ENCODE results near the gene MAP3K3. TPM values are rescaled to one million over a fixed set of nuclear protein-coding genes. Genes with fewer than 3 reads are reported as not detected.

The MAP3K3 gene
- total and polyA plus RNA-seq, 9 of the 15 experiments (the other 6 are each of a cell fraction or from before 2014, with no cell fraction given), result 0.69 to 16.5 (median 12.1) TPM

DNA sequence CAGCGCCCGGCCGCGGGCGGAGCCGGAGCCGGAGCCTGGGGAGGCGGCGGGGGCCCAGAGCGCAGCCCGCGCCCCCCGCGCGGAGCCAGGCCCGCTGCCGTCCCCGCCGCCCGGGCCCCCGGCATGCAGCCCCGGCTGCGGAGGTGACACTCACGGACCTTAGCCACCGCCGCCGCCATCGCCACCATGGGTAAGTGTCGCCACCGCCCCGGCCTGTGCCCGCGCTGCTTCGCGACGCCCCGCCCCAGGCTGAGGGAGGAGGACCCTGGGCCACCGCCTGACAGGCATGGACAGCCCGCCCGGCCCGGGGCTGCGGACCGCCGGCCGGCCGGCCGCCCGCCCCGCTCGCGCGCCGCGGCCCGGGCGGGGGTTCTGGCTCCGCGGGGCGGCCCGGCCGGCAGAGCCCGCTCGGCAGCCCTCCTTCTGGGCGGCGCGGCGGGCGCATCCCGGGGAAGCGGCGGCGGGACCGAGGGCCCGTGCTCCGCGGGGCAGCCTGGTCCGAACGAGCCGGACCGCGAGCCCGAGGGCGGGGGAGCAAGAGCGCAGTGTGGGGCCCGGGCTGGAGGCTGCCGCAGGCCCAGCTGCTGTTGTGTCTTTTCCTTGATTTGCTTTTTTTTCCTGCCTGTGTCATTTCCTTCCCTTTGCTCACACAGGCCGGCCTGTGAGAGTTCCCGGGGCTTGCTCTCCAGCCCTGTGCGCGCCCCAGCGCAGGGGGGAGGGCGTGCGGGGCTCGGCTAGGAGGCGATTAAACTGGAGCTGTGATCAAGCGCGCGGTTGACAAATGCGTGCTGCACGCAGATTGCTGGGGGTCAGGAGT, 565 bp downstream of the MAP3K3 start (continued):
- TF ChIP-seq, protein P1, sequence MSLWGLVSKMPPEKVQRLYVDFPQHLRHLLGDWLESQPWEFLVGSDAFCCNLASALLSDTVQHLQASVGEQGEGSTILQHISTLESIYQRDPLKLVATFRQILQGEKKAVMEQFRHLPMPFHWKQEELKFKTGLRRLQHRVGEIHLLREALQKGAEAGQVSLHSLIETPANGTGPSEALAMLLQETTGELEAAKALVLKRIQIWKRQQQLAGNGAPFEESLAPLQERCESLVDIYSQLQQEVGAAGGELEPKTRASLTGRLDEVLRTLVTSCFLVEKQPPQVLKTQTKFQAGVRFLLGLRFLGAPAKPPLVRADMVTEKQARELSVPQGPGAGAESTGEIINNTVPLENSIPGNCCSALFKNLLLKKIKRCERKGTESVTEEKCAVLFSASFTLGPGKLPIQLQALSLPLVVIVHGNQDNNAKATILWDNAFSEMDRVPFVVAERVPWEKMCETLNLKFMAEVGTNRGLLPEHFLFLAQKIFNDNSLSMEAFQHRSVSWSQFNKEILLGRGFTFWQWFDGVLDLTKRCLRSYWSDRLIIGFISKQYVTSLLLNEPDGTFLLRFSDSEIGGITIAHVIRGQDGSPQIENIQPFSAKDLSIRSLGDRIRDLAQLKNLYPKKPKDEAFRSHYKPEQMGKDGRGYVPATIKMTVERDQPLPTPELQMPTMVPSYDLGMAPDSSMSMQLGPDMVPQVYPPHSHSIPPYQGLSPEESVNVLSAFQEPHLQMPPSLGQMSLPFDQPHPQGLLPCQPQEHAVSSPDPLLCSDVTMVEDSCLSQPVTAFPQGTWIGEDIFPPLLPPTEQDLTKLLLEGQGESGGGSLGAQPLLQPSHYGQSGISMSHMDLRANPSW (CRISPR knock-in tag; IDR thresholded peaks at IDR 0.05), result no peak
- TF ChIP-seq, protein P2, sequence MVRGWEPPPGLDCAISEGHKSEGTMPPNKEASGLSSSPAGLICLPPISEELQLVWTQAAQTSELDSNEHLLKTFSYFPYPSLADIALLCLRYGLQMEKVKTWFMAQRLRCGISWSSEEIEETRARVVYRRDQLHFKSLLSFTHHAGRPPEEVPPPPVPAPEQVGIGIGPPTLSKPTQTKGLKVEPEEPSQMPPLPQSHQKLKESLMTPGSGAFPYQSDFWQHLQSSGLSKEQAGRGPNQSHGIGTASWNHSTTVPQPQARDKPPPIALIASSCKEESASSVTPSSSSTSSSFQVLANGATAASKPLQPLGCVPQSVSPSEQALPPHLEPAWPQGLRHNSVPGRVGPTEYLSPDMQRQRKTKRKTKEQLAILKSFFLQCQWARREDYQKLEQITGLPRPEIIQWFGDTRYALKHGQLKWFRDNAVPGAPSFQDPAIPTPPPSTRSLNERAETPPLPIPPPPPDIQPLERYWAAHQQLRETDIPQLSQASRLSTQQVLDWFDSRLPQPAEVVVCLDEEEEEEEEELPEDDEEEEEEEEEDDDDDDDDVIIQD (CRISPR knock-in tag; IDR thresholded peaks at IDR 0.05), result no peak
- TF ChIP-seq, protein P3, sequence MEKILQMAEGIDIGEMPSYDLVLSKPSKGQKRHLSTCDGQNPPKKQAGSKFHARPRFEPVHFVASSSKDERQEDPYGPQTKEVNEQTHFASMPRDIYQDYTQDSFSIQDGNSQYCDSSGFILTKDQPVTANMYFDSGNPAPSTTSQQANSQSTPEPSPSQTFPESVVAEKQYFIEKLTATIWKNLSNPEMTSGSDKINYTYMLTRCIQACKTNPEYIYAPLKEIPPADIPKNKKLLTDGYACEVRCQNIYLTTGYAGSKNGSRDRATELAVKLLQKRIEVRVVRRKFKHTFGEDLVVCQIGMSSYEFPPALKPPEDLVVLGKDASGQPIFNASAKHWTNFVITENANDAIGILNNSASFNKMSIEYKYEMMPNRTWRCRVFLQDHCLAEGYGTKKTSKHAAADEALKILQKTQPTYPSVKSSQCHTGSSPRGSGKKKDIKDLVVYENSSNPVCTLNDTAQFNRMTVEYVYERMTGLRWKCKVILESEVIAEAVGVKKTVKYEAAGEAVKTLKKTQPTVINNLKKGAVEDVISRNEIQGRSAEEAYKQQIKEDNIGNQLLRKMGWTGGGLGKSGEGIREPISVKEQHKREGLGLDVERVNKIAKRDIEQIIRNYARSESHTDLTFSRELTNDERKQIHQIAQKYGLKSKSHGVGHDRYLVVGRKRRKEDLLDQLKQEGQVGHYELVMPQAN (IDR thresholded peaks at IDR 0.05; ENCODE audit: borderline replicate concordance), result no peak
- TF ChIP-seq, protein P4, sequence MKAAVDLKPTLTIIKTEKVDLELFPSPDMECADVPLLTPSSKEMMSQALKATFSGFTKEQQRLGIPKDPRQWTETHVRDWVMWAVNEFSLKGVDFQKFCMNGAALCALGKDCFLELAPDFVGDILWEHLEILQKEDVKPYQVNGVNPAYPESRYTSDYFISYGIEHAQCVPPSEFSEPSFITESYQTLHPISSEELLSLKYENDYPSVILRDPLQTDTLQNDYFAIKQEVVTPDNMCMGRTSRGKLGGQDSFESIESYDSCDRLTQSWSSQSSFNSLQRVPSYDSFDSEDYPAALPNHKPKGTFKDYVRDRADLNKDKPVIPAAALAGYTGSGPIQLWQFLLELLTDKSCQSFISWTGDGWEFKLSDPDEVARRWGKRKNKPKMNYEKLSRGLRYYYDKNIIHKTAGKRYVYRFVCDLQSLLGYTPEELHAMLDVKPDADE (conservative IDR thresholded peaks at IDR 0.05; ENCODE audit: control insufficient read depth, low read depth, low read length), result no peak
- TF ChIP-seq CBFA2T2 (conservative IDR thresholded peaks at IDR 0.05), result no peak
- TF ChIP-seq, protein P5, sequence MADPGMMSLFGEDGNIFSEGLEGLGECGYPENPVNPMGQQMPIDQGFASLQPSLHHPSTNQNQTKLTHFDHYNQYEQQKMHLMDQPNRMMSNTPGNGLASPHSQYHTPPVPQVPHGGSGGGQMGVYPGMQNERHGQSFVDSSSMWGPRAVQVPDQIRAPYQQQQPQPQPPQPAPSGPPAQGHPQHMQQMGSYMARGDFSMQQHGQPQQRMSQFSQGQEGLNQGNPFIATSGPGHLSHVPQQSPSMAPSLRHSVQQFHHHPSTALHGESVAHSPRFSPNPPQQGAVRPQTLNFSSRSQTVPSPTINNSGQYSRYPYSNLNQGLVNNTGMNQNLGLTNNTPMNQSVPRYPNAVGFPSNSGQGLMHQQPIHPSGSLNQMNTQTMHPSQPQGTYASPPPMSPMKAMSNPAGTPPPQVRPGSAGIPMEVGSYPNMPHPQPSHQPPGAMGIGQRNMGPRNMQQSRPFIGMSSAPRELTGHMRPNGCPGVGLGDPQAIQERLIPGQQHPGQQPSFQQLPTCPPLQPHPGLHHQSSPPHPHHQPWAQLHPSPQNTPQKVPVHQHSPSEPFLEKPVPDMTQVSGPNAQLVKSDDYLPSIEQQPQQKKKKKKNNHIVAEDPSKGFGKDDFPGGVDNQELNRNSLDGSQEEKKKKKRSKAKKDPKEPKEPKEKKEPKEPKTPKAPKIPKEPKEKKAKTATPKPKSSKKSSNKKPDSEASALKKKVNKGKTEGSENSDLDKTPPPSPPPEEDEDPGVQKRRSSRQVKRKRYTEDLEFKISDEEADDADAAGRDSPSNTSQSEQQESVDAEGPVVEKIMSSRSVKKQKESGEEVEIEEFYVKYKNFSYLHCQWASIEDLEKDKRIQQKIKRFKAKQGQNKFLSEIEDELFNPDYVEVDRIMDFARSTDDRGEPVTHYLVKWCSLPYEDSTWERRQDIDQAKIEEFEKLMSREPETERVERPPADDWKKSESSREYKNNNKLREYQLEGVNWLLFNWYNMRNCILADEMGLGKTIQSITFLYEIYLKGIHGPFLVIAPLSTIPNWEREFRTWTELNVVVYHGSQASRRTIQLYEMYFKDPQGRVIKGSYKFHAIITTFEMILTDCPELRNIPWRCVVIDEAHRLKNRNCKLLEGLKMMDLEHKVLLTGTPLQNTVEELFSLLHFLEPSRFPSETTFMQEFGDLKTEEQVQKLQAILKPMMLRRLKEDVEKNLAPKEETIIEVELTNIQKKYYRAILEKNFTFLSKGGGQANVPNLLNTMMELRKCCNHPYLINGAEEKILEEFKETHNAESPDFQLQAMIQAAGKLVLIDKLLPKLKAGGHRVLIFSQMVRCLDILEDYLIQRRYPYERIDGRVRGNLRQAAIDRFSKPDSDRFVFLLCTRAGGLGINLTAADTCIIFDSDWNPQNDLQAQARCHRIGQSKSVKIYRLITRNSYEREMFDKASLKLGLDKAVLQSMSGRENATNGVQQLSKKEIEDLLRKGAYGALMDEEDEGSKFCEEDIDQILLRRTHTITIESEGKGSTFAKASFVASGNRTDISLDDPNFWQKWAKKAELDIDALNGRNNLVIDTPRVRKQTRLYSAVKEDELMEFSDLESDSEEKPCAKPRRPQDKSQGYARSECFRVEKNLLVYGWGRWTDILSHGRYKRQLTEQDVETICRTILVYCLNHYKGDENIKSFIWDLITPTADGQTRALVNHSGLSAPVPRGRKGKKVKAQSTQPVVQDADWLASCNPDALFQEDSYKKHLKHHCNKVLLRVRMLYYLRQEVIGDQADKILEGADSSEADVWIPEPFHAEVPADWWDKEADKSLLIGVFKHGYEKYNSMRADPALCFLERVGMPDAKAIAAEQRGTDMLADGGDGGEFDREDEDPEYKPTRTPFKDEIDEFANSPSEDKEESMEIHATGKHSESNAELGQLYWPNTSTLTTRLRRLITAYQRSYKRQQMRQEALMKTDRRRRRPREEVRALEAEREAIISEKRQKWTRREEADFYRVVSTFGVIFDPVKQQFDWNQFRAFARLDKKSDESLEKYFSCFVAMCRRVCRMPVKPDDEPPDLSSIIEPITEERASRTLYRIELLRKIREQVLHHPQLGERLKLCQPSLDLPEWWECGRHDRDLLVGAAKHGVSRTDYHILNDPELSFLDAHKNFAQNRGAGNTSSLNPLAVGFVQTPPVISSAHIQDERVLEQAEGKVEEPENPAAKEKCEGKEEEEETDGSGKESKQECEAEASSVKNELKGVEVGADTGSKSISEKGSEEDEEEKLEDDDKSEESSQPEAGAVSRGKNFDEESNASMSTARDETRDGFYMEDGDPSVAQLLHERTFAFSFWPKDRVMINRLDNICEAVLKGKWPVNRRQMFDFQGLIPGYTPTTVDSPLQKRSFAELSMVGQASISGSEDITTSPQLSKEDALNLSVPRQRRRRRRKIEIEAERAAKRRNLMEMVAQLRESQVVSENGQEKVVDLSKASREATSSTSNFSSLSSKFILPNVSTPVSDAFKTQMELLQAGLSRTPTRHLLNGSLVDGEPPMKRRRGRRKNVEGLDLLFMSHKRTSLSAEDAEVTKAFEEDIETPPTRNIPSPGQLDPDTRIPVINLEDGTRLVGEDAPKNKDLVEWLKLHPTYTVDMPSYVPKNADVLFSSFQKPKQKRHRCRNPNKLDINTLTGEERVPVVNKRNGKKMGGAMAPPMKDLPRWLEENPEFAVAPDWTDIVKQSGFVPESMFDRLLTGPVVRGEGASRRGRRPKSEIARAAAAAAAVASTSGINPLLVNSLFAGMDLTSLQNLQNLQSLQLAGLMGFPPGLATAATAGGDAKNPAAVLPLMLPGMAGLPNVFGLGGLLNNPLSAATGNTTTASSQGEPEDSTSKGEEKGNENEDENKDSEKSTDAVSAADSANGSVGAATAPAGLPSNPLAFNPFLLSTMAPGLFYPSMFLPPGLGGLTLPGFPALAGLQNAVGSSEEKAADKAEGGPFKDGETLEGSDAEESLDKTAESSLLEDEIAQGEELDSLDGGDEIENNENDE (IDR thresholded peaks at IDR 0.05; ENCODE audit: low read depth, low read length), result no peak
